ENCODE measurements around the gene CBFA2T2. TPM values are rescaled to one million over a fixed set of nuclear protein-coding genes. Genes with fewer than 3 reads are reported as not detected.

The CBFA2T2 gene
- total RNA-seq, 3 donors from 2014 or later (not counting 1 experiment from before 2014, with no cell fraction given) = 16.5 to 27.5 (median 18.5) TPM

DNA sequence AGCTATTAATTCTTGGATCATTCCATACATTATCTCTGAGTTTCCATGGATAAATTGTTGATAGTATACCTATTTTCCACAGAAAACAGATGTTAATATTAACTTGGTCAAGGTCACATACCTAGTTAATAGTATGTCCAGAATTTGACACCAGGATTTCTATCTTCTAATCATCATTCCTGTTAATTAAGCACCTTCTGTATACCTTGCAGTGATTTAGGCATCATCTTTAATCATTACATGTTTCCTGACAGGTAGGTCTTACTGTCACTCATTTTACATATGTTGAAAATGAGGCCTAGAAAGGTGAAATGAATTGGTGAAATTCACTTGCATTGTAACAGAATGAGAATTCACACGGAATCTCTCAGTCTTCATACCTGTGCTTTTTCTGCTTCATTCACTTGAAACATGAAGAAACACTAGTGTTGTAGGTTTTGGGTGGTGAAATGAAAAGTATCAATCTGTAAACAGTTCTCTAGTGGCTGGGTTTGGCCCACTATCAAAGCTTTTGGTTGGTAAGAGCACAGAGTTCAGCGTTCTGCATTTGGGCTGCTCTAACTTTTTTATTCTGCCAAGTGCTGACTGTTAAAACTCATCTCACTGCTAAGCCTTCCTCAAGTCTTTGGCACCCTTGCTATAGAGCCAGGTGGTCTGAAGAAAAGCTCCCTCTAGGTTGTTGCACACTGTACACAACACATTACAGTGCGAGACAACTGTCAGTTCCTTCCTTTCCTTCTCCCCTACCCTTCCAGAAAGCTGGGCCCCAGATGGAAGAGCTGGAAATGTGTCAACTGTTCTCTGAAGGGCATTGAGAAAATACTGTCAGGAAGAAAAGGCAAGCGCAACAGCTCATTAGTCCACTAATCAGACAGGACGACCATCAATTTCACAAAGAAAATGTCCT lies 114.4 kb downstream of the CBFA2T2 start:
- no peaks in the 10 kb centered on the region for H3K36me3 Mint-ChIP-seq

DNA sequence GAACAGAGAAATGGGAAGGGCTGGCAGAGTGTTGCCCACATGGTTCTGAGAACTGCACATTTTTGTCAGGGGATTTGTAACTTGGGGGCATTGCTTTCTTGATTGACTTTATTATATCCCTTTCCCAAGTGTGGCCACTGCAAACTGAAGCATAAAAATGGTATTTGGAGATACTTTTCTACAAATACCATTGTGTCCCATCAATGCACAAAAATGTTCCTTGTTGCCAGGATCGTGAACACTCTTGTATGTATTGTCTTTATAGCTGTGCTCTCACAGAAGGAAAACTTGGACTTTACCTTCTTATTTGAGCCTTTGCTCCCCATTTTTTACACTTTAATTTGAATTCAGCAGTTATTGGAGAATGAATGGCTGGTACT lies 115.1 kb downstream of the CBFA2T2 start:
- Mint-ChIP-seq H3K27me3 (ENCODE audit: low read depth in 2 of 2) (no peaks in the 10 kb centered on the region), H3K4me1 (peaks cover 0 to 8% of the 10 kb centered on the region in 2 donors), H3K27ac (no peak overlapping the region), H3K4me3 (no peak overlapping the region), H3K9me3 (no peaks in the 10 kb centered on the region), H3K36me3 (no peaks in the 10 kb centered on the region)
- Histone ChIP-seq H3K36me3 (ENCODE audit: control insufficient read depth, insufficient read depth, low read length) (peaks cover 13% of the 10 kb centered on the region), H3K9me3 (ENCODE audit: control insufficient read depth, insufficient read depth, low read length) (no peaks in the 10 kb centered on the region), H3K4me1 (ENCODE audit: control insufficient read depth, insufficient read depth, low read length) (no peaks in the 10 kb centered on the region), H3K4me3 (ENCODE audit: low read length) (no peak overlapping the region), H3K27me3 (ENCODE audit: control insufficient read depth, insufficient read depth, low read length) (no peaks in the 10 kb centered on the region), H3K27ac (ENCODE audit: low read length) (no peak overlapping the region)
- WGBS (ENCODE audit: insufficient coverage) = 100% methylated on average over 1 of the region's 1 CpG
- TF ChIP-seq, protein P1, sequence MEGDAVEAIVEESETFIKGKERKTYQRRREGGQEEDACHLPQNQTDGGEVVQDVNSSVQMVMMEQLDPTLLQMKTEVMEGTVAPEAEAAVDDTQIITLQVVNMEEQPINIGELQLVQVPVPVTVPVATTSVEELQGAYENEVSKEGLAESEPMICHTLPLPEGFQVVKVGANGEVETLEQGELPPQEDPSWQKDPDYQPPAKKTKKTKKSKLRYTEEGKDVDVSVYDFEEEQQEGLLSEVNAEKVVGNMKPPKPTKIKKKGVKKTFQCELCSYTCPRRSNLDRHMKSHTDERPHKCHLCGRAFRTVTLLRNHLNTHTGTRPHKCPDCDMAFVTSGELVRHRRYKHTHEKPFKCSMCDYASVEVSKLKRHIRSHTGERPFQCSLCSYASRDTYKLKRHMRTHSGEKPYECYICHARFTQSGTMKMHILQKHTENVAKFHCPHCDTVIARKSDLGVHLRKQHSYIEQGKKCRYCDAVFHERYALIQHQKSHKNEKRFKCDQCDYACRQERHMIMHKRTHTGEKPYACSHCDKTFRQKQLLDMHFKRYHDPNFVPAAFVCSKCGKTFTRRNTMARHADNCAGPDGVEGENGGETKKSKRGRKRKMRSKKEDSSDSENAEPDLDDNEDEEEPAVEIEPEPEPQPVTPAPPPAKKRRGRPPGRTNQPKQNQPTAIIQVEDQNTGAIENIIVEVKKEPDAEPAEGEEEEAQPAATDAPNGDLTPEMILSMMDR (IDR thresholded peaks at IDR 0.05) = no peak
- intact Hi-C loops (cut with micrococcal nuclease) = no loop called here
- DNase-seq = no peak
- no peak for ATAC-seq

More for the DNA sequence above, 114.4 kb downstream of the CBFA2T2 start:
- Mint-ChIP-seq H3K4me3 (no peak overlapping the region), H3K4me1 (peaks cover 0 to 8% of the 10 kb centered on the region in 2 donors), H3K9me3 (no peaks in the 10 kb centered on the region), H3K27ac (no peak overlapping the region), H3K27me3 (ENCODE audit: low read depth in 2 of 2) (no peaks in the 10 kb centered on the region)
- Histone ChIP-seq H3K9me3 (ENCODE audit: control insufficient read depth, insufficient read depth, low read length) (no peaks in the 10 kb centered on the region), H3K4me3 (ENCODE audit: low read length) (no peak overlapping the region), H3K27ac (ENCODE audit: low read length) (no peak overlapping the region), H3K4me1 (ENCODE audit: control insufficient read depth, insufficient read depth, low read length) (no peaks in the 10 kb centered on the region), H3K36me3 (ENCODE audit: control insufficient read depth, insufficient read depth, low read length) (peaks cover 13% of the 10 kb centered on the region), H3K27me3 (ENCODE audit: control insufficient read depth, insufficient read depth, low read length) (no peaks in the 10 kb centered on the region)
- 93% methylated on average over 5 of the region's 5 CpGs for WGBS (ENCODE audit: insufficient coverage)
- DNase-seq (no peak), ATAC-seq (no peak)
- TF ChIP-seq, protein P1 (IDR thresholded peaks at IDR 0.05) = no peak
- intact Hi-C loops (cut with micrococcal nuclease) = no loop called here

DNA sequence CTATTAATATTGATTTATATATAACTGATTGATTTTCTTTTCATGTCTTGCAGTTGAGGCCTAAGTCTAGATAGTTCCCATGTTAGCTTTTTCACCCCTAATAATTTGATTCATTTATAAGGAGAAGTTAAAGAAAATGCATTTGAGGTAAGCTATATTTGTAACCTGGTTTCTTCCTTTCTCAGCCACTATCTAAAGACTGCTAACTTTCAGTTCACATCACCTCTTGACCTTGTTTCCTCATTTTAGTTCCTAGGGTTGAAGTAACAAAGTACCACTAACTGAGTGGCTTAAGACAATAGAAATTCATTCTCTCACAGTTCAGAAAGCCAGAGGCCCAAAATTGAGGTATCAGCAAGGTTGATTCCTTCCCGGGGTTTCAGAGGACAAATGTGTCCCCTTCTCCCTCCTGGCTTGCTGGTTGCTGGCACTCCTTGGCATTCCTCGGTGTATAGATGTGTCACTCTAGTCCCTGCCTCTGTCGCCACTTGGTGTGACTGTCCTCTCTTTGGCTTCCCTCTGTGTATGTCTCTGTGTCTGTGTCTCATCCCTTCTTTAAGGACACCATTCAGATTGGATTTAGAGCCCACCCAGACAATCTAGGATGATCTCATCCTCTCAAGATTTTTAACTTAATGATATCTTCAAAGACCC lies 116.3 kb downstream of the CBFA2T2 start:
- intact Hi-C loops (cut with micrococcal nuclease) = no loop called here
- Histone ChIP-seq H3K9me3 (ENCODE audit: control insufficient read depth, insufficient read depth, low read length) (no peaks in the 10 kb centered on the region), H3K36me3 (ENCODE audit: control insufficient read depth, insufficient read depth, low read length) (peaks cover 18% of the 10 kb centered on the region), H3K4me3 (ENCODE audit: low read length) (no peak overlapping the region), H3K27ac (ENCODE audit: low read length) (peak overlapping the region; percentile 47), H3K4me1 (ENCODE audit: control insufficient read depth, insufficient read depth, low read length) (no peaks in the 10 kb centered on the region), H3K27me3 (ENCODE audit: control insufficient read depth, insufficient read depth, low read length) (no peaks in the 10 kb centered on the region)
- no peaks in the 10 kb centered on the region for H3K27me3 Mint-ChIP-seq (ENCODE audit: low read depth in 2 of 2)
- TF ChIP-seq, protein P1 (IDR thresholded peaks at IDR 0.05) = no peak
- no peaks in the 10 kb centered on the region for H3K9me3 Mint-ChIP-seq
- H3K4me1 Mint-ChIP-seq = peaks cover 0 to 8% of the 10 kb centered on the region in 2 donors
- H3K36me3 Mint-ChIP-seq = peaks cover 2% of the 10 kb centered on the region
- DNase-seq = no peak
- no peak overlapping the region for H3K27ac Mint-ChIP-seq
- 87% methylated on average over 3 of the region's 3 CpGs for WGBS (ENCODE audit: insufficient coverage)
- no peak overlapping the region for H3K4me3 Mint-ChIP-seq
- no peak for ATAC-seq
